NCI-H2227 (cell line): Measurements from ENCODE around the gene SULT1A4.
"Not testable (repeated sequence)": the region's sequence is repeated elsewhere in the genome, so short reads cannot be mapped to it uniquely, and the experiment has no call there.

Source experiments
- DNase-seq: peaks from one replicate; lab custom pipeline; 2025; ENCODE audit not compliant: unreplicated experiment; lab: John Stamatoyannopoulos, UW

The SULT1A4 gene

GRCh38 chr16:29459706-29460646 is at the start of gene SULT1A4:
SULT1A4 (plus strand) TSS chr16:29459913; CDS start chr16:29461386, 1,473 bp downstream.
- not testable (repeated sequence) for DNase-seq

- DNase-seq: not testable (repeated sequence)
Observed at GRCh38 chr16:29423587-29423986, 36.1 kb upstream of the SULT1A4 start.

GRCh38 chr16:29425390-29425789 is 34.3 kb upstream of the SULT1A4 start:
- DNase-seq: not testable (repeated sequence)

GRCh38 chr16:29453754-29454153 is 6.0 kb upstream of the SULT1A4 start:
- not testable (repeated sequence) for DNase-seq

GRCh38 chr16:29454269-29454668 is 5.4 kb upstream of the SULT1A4 start, which contains the start of the genes BOLA2 and SLX1B:
BOLA2 (minus strand) TSS chr16:29454351; CDS start chr16:29454253, 98 bp downstream.
SLX1B (plus strand) TSS chr16:29454533.
- not testable (repeated sequence) for DNase-seq

GRCh38 chr16:29454828-29455227 is 4.9 kb upstream of the SULT1A4 start:
- not testable (repeated sequence) for DNase-seq

- DNase-seq: not testable (repeated sequence)
Observed at GRCh38 chr16:29457660-29458059, 2.1 kb upstream of the SULT1A4 start.

- DNase-seq: not testable (repeated sequence)
Observed at GRCh38 chr16:29460647-29461030, 926 bp downstream of the SULT1A4 start.

- not testable (repeated sequence) for DNase-seq
Observed at GRCh38 chr16:29465985-29466824, 6.5 kb downstream of the SULT1A4 start.

- DNase-seq: not testable (repeated sequence)
Observed at GRCh38 chr16:29466904-29467303, 7.2 kb downstream of the SULT1A4 start.

- DNase-seq: not testable (repeated sequence)
Observed at GRCh38 chr16:29467654-29468366, 8.1 kb downstream of the SULT1A4 start.

GRCh38 chr16:29469660-29470059 is 9.9 kb downstream of the SULT1A4 start:
- not testable (repeated sequence) for DNase-seq

GRCh38 chr16:29472065-29472464 is 12.4 kb downstream of the SULT1A4 start:
- not testable (repeated sequence) for DNase-seq

GRCh38 chr16:29482276-29482675 is 22.6 kb downstream of the SULT1A4 start:
- DNase-seq: not testable (repeated sequence)

- not testable (repeated sequence) for DNase-seq
Observed at GRCh38 chr16:29506308-29506707, 46.6 kb downstream of the SULT1A4 start, which contains the start of gene NPIPB12. NPIPB12 (minus strand) TSS chr16:29506408.
